AG09309 (cell line): ENCODE results near the gene SLC6A6.

Experiments used
- DNase-seq: peaks from one replicate; pipeline ENCODE4 v3.0.0-alpha.2; 2010; ENCODE audit warnings: low read depth
- H3K4me3 ChIP-seq: 2 replicates; pipeline ENCODE4 v1.5.1; 2011; ENCODE audit warnings: mild to moderate bottlenecking, low read depth, low read length, moderate library complexity; ENCODE audit not compliant: control insufficient read depth
- CTCF ChIP-seq: IDR thresholded peaks from 2 replicates; pipeline ENCODE4 v1.5.1; 2011; ENCODE audit warnings: mild to moderate bottlenecking, low read depth, low read length, inconsistent platforms; ENCODE audit not compliant: insufficient read depth, control insufficient read depth; ENCODE audit errors: missing control alignments

The SLC6A6 gene

GRCh38 chr3:14492948-14493881 lies 90.8 kb downstream of the SLC6A6 start:
- no peak overlapping the region for H3K4me3 ChIP-seq
- DNase-seq, result no peak
- no peak for TF ChIP-seq CTCF

DNA sequence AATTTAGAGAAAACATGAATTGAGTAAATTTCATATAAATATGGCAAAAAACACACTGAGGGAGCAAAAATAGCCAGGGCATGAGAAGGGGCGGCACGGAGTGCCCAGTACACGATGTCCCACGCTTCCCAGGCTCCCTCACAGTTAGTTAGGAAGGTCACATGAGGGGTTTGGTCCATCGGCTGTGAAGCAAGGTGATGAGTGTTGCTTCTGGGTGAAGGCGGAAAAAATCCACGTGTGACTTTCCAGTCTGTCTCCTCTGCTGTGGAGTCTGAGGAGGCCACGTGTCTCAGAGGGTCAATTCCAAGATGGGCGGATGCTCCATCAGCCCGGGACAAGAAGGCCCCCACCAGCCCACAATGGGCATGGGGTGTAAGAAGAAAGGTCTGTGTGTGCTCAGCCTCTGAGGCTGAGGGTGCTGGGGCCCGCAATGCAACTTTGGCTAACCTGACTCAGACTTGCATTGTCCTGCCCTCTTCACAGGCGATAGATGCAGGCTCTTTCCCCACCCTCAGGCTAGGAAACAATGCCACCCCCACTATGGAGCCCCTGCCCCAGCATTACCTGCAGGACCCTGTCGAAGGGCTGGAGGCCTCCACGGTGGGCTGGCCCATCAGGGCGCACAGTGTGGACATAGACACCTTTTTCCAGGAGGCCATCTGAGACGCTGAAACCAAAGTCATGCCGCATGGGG lies 92.0 kb downstream of the SLC6A6 start:
- no peak for DNase-seq
- H3K4me3 ChIP-seq, result no peak overlapping the region
- TF ChIP-seq CTCF, result no peak

GRCh38 chr3:14494973-14495300 lies 92.5 kb downstream of the SLC6A6 start:
- no peak for TF ChIP-seq CTCF
- no peak for DNase-seq
- no peak overlapping the region for H3K4me3 ChIP-seq

DNA sequence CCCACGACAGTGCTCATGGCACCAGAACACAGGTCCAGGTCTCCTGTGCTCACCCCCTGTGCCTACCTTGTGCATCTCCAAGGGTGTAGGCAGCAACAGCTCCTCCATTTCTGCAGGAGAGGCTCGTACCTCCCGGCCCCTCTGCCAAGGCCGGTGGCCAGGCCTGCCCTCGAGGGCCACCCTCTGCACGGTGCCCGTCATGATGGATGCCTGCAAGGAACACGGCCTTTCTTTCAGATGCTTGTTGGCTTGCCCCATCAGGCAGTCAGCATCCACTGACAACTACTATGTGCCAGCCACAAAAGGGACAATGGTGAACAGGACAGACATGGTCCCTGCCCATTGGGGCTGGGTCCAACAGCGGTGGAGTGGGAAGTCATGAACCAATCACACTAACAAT lies 93.9 kb downstream of the SLC6A6 start:
- no peak for TF ChIP-seq CTCF
- H3K4me3 ChIP-seq, result no peak overlapping the region
- no peak for DNase-seq

DNA sequence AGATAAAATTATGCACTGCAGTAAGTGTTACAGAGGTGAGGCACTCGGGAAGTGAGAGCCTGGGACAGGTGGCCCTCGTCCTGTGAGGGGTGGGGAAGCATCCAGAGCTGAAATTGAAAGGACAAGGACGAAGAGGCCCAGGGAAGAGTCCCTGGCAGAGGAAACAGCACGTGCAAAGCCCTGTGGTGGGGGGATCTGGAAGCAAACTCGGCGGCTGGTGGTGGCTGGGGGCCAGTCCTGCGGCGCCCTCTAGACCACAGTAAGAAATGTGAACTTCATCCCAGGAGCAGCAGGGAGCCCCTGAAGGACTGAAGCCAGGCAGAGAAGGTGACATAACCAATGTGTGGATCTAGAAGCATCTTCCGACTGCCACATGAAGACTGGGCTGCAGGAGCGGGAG lies 94.9 kb downstream of the SLC6A6 start:
- DNase-seq, result no peak
- H3K4me3 ChIP-seq, result no peak overlapping the region
- no peak for TF ChIP-seq CTCF

DNA sequence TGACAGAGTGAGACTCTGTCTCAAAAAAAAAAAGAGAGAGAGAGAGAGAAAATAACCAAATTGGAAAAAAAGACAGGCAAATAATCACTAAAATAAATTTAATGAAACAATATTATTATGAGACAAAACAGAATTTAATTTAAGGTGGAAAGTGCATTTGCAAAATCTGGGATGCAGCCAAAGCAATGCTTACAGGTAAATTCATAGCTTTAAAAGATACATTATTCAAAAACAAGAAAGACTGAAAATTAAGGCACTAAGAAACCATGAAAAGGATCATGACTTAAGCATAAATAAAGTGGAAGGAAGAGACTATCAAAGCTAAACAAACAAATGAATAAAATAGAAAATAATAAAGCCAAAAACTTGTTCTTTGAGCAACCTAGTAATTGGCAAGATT lies 100.1 kb downstream of the SLC6A6 start:
- no peak for DNase-seq
- no peak for TF ChIP-seq CTCF
- H3K4me3 ChIP-seq, result no peak overlapping the region
